HG03108 (cell line): ENCODE data around the gene SLC35F6.
"Not testable (repeated sequence)": the region's sequence is repeated elsewhere in the genome, so short reads cannot be mapped to it uniquely, and the experiment has no call there.

Experiments used
- ATAC-seq: cut with Tn5 transposase; IDR thresholded peaks from one replicate; pipeline ENCODE4 v1.9.1; 2021; ENCODE audit warnings: moderate library complexity; ENCODE audit not compliant: unreplicated experiment

SLC35F6 gene

GRCh38 chr2:26780203-26780760 lies 16.2 kb downstream of the SLC35F6 start:
- no peak for ATAC-seq

- no peak for ATAC-seq
These were observed 19.0 kb downstream of the SLC35F6 start for GRCh38 chr2:26782876-26783704.

- ATAC-seq: no peak
These were observed 20.6 kb downstream of the SLC35F6 start for GRCh38 chr2:26784570-26785234.

GRCh38 chr2:26785431-26786206 lies 21.5 kb downstream of the SLC35F6 start, which contains the start of gene CENPA:
Gene CENPA, plus strand, starts transcription at chr2:26786056. Its CDS starts 141 bp downstream, at chr2:26786197.
- peak; percentile 99 for ATAC-seq

- ATAC-seq: peak; percentile 1
These were observed 22.3 kb downstream of the SLC35F6 start for GRCh38 chr2:26786207-26787028.

GRCh38 chr2:26792720-26793119 lies 28.6 kb downstream of the SLC35F6 start:
- ATAC-seq: no peak

- no peak for ATAC-seq
These were observed 29.4 kb downstream of the SLC35F6 start for GRCh38 chr2:26793518-26793917.

GRCh38 chr2:26795135-26795534 lies 31.1 kb downstream of the SLC35F6 start:
- not testable (repeated sequence) for ATAC-seq

- no peak for ATAC-seq
These were observed 37.2 kb downstream of the SLC35F6 start for GRCh38 chr2:26801328-26801727.

- no peak for ATAC-seq
These were observed 37.7 kb downstream of the SLC35F6 start for GRCh38 chr2:26801796-26802195.

- no peak for ATAC-seq
These were observed 41.2 kb downstream of the SLC35F6 start for GRCh38 chr2:26805241-26805676.

GRCh38 chr2:26807788-26808460 lies 43.8 kb downstream of the SLC35F6 start:
- ATAC-seq: no peak

- ATAC-seq: no peak
These were observed 45.1 kb downstream of the SLC35F6 start for GRCh38 chr2:26809211-26809610.

- ATAC-seq: no peak
These were observed 45.9 kb downstream of the SLC35F6 start for GRCh38 chr2:26809876-26810577.

GRCh38 chr2:26811261-26811660 lies 47.2 kb downstream of the SLC35F6 start:
- ATAC-seq: no peak

GRCh38 chr2:26811791-26812694 lies 48.0 kb downstream of the SLC35F6 start:
- no peak for ATAC-seq

- no peak for ATAC-seq
These were observed 48.6 kb downstream of the SLC35F6 start for GRCh38 chr2:26812731-26813130.
